GM13976 (cell line): ENCODE data around the gene ATP11A.

Experiments used
- DNase-seq: peaks from one replicate; pipeline ENCODE4 v3.0.0; 2012; ENCODE audit warnings: low spot score
- in situ Hi-C: fragments of 300-500 bp; cut with MboI; formaldehyde crosslinking; loops from one replicate; pipeline ENCODE4 v1.12.0; 2022; ENCODE audit warnings: low sequenced_read_pairs, mixed read lengths, inconsistent platforms; ENCODE audit not compliant: unreplicated experiment
- TF ChIP-seq, protein P1 (sequence below): IDR thresholded peaks from 2 replicates; pipeline ENCODE4 v1.5.1; 2012; ENCODE audit warnings: borderline replicate concordance, mild to moderate bottlenecking; ENCODE audit not compliant: insufficient read depth; ENCODE audit errors: extremely low read depth, missing control alignments, control extremely low read depth

Gene ATP11A

DNA sequence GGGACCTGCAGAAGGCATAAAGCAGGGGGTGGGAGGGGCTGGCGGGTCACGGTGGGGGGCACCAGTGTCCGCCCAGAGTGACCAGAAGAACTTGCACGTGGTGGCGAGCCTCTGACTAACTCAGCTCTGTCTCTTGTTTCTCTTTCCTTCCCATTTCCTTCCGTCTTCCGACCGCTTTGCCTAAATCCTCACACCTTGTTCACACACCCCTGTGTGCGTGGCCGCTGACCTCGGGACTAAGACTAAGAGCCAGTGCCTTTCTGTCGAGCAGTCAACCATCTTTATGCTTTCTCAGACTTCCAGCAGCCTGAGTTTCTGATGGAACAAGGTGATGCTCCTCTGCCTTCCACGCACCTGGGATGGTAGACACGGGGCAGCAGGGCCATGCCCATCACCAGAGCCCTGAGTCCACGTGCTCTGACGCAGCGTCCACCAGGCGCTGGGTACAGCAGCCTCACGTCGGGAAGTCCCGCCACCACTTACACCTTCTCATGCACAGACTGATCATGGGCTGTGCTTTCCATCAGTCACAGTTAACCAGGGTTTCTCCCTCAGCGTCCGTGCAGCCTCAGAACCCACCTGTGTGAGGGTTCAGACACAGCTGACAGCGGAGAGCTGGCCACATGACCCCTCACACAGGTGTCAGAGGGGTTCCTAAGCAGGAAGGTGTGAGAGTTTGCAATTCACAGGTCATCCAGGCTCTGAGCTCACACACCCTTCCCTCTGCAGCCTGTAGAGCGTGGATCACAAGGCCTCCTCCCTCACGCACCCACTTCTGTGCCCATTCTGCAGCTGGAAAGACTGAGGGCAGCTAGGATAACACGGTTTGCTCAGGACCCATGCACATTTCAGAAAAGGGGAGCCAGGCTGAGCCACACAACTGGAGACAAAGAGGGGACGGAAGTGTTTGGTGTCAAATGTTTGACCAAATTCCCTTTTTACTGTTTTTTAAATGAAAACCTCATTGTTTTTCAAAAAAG, 188.4 kb downstream of the ATP11A start:
- DNase-seq, result no peak
- in situ Hi-C loops, result loop anchor here (10.0 kb wide), 1 partner anchor 233 kb away; no protein-coding TSS in a partner anchor
- TF ChIP-seq, protein P1, sequence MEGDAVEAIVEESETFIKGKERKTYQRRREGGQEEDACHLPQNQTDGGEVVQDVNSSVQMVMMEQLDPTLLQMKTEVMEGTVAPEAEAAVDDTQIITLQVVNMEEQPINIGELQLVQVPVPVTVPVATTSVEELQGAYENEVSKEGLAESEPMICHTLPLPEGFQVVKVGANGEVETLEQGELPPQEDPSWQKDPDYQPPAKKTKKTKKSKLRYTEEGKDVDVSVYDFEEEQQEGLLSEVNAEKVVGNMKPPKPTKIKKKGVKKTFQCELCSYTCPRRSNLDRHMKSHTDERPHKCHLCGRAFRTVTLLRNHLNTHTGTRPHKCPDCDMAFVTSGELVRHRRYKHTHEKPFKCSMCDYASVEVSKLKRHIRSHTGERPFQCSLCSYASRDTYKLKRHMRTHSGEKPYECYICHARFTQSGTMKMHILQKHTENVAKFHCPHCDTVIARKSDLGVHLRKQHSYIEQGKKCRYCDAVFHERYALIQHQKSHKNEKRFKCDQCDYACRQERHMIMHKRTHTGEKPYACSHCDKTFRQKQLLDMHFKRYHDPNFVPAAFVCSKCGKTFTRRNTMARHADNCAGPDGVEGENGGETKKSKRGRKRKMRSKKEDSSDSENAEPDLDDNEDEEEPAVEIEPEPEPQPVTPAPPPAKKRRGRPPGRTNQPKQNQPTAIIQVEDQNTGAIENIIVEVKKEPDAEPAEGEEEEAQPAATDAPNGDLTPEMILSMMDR, result no peak

DNA sequence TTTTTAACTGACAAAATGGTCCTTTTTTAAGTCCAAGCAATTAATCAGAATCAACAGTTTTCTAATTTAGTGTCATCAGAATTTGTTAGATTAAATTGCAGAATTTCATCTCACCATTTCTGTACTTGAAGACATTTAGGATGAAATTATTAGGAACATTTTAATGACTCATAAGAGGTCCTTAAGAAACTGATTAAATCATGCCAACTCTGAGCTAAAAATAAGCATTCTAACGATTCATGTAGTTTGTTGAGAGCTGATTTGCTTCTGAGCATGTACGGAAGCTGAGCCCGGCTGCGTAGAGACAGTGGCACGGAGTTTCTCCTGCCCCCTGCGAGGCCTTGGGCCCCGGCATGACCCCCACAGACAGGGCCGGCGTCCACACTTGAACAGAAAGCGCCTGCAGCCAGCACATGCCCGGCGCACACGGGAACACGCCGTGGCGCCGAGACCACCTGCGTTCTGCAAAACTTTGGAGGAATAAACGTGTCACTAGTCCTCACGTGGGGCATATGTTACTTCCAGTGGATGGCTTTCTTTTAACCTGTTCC, 189.5 kb downstream of the ATP11A start:
- DNase-seq, result no peak
- in situ Hi-C loops, result loop anchor here (10.0 kb wide), 1 partner anchor 235 kb away; no protein-coding TSS in a partner anchor

DNA sequence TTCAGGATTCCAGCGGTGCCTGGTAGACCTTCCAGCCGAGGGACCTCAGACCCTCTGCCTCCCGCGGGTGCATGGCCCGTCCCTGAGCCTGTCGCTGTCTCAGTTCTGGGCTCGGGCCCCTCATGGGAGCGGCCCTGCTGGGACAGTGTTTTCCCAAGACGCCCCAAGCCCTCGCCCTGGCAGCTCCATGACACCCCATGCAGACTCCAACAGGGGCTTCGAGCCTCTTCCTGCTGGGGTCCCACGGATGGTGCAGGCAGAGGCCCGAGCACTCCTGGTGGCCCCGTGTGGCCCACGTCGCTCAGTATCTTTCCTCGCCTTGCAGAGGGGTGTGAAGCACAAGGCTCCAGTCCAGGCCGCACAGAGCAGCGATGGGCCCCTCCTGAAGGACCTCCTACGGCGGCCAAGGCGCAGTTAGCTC, 190.4 kb downstream of the ATP11A start:
- no peak for DNase-seq
- TF ChIP-seq, protein P1, result no peak
- in situ Hi-C loops, result no loop called here

More for the DNA sequence above, 189.5 kb downstream of the ATP11A start:
- TF ChIP-seq, protein P1, result no peak

DNA sequence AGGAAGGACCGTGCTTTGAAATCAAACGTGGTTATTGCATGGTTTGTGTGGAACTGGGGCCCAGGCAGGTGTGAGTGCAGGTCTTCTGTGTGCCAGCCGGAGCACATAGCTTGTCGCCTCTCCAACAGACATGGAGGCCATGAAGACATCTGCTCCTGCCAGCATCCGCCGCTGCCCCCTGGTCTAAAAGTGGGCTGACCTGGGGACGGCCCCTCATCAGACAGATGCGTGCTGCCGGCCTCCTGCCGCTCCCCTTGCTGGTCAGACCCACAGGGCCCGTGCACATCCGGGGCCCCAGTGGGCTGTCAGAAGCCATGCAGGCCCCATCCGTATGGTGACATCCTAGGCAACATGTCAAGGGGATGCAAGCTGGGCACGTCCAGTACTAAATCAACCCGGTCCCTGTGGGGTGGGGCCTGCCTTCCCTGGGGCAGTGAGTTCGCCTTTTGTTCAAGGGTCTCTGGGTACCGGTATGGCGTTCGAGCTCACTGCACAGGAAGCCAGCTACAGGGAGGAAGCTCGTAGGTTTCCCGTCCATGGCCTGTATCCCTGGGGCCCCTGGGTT, 191.2 kb downstream of the ATP11A start:
- DNase-seq, result no peak
- TF ChIP-seq, protein P1, result no peak
- in situ Hi-C loops, result no loop called here

DNA sequence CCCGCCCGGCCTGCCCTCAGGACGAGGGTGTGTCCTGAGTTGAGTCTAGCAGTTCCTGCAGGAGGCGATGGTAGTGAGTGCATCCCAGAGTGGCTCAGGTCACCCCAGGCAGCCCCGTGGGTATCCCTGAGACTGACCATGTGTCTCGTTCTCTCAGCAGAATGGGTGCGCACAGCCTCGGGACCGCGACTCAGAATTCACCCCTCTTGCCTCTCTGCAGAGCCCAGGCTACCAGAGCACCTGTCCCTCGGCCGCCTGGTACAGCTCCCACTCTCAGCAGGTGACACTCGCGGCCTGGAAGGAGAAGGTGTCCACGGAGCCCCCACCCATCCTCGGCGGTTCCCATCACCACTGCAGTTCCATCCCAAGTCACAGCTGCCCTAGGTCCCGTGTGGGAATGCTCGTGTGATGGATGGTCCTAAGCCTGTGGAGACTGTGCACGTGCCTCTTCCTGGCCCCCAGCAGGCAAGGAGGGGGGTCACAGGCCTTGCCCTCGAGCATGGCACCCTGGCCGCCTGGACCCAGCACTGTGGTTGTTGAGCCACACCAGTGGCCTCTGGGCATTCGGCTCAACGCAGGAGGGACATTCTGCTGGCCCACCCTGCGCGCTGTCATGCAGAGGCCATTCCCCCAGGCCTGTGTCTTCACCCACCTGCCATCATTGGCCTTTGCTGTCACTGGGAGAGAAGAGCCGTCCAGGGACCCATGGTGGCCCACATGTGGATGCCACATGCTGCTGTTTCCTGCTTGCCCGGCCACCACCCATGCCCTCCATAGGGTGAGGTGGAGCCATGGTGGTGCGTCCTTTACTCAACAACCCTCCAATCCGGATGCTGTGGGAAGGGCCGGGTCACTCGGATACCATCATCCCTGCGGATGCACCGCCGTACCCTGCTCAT, 192.1 kb downstream of the ATP11A start:
- TF ChIP-seq, protein P1, result no peak
- in situ Hi-C loops, result no loop called here
- DNase-seq, result no peak

DNA sequence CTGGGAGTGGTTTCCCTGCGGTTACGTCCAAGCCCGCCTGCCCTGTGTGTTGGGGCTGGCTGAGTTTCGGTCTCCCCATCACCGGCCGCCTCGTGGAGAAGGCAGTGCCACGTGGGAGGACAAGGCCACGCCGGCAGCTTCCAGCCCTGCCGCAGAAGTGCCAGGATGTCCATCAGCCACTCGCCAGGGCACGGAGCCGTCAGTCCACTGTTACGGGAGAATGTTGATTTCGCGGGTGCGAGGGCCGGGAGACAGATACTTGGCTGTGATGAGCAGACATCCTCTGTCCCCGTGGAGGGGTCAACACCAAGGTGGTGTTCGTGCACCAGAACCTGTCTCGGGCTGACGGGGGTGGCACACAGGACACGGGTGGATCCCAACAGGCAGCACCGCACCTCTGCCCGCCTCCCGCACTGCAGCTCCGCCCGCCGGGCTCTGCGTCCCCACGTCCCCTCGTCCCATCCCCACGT, 192.8 kb downstream of the ATP11A start:
- in situ Hi-C loops, result no loop called here
- DNase-seq, result no peak
- TF ChIP-seq, protein P1, result no peak
